Astrocyte (in vitro differentiated cells and primary cell): Measurements from ENCODE around the gene MLLT11. TPM values are rescaled to one million over a fixed set of nuclear protein-coding genes. Genes with fewer than 3 reads are reported as not detected.

Source experiments
- DNase-seq: peaks from one replicate; pipeline ENCODE4 v3.0.0-alpha.2; 2010; ENCODE audit warnings: low read depth
- FAIRE-seq: peaks from 2 replicates; lab custom pipeline; 2011; peaks lifted over from hg19 to GRCh38; lab: Jason Lieb, UNC
- H2AFZ ChIP-seq: 2 replicates; pipeline ENCODE4 v1.6.0; 2012; ENCODE audit warnings: low read depth, low read length, inconsistent platforms
- H3K27ac ChIP-seq: 2 replicates; pipeline ENCODE4 v1.5.1; 2011; ENCODE audit warnings: low read depth, low read length, inconsistent platforms
- H3K27me3 ChIP-seq: 2 replicates; pipeline ENCODE4 v1.6.0; 2011; ENCODE audit warnings: low read length, inconsistent platforms; ENCODE audit not compliant: insufficient read depth
- H3K36me3 ChIP-seq: 2 replicates; pipeline ENCODE4 v1.5.1; 2011; ENCODE audit warnings: low read length, inconsistent platforms; ENCODE audit not compliant: insufficient read depth
- H3K4me1 ChIP-seq: 2 replicates; pipeline ENCODE4 v1.5.1; 2011; ENCODE audit warnings: low read length, inconsistent platforms; ENCODE audit not compliant: insufficient read depth
- H3K4me2 ChIP-seq: 2 replicates; pipeline ENCODE4 v1.6.0; 2012; ENCODE audit warnings: low read length, inconsistent platforms
- H3K4me3 ChIP-seq: 2 replicates; pipeline ENCODE4 v1.5.1; 2011; ENCODE audit warnings: low read depth, mild to moderate bottlenecking, low read length, inconsistent platforms; ENCODE audit not compliant: insufficient read depth
- H3K79me2 ChIP-seq: 2 replicates; pipeline ENCODE4 v1.6.0; 2012; ENCODE audit warnings: mild to moderate bottlenecking, low read length, inconsistent platforms; ENCODE audit not compliant: insufficient read depth
- H3K9ac ChIP-seq: 2 replicates; pipeline ENCODE4 v1.6.0; 2012; ENCODE audit warnings: mild to moderate bottlenecking, low read length, inconsistent platforms
- H3K9me3 ChIP-seq: 2 replicates; pipeline ENCODE4 v1.5.1; 2012; ENCODE audit warnings: low read depth, mild to moderate bottlenecking, low read length, inconsistent platforms; ENCODE audit not compliant: insufficient read depth
- H4K20me1 ChIP-seq: 2 replicates; pipeline ENCODE4 v1.6.0; 2012; ENCODE audit warnings: low read length, inconsistent platforms; ENCODE audit not compliant: insufficient read depth
- H3K27ac Mint-ChIP-seq: one replicate; pipeline ENCODE4 v1.8.0; 2021; ENCODE audit warnings: mild to moderate bottlenecking, mixed read lengths; ENCODE audit not compliant: unreplicated experiment
- H3K27me3 Mint-ChIP-seq: one replicate; pipeline ENCODE4 v1.8.0; 2021; ENCODE audit warnings: low read depth, mixed read lengths; ENCODE audit not compliant: unreplicated experiment
- H3K36me3 Mint-ChIP-seq: one replicate; pipeline ENCODE4 v1.8.0; 2021; ENCODE audit warnings: low read depth, mixed read lengths; ENCODE audit not compliant: unreplicated experiment
- H3K4me1 Mint-ChIP-seq: one replicate; pipeline ENCODE4 v1.8.0; 2021; ENCODE audit warnings: low read depth, mixed read lengths; ENCODE audit not compliant: unreplicated experiment
- H3K4me3 Mint-ChIP-seq: one replicate; pipeline ENCODE4 v1.8.0; 2021; ENCODE audit warnings: mild to moderate bottlenecking, moderate library complexity, mixed read lengths; ENCODE audit not compliant: unreplicated experiment
- H3K9me3 Mint-ChIP-seq: one replicate; pipeline ENCODE4 v1.8.0; 2021; ENCODE audit warnings: mild to moderate bottlenecking, mixed read lengths; ENCODE audit not compliant: unreplicated experiment
- CTCF ChIP-seq: IDR thresholded peaks from 2 replicates; pipeline ENCODE4 v1.5.1; 2011; ENCODE audit warnings: low read depth, mild to moderate bottlenecking, inconsistent platforms, low read length, moderate library complexity; ENCODE audit not compliant: insufficient read depth
- EZH2 ChIP-seq: IDR thresholded peaks from 2 replicates; pipeline ENCODE4 v1.6.1; 2012; ENCODE audit warnings: mild to moderate bottlenecking, low read length, inconsistent platforms; ENCODE audit not compliant: insufficient read depth
- total RNA-seq: library from RNA; stranded (reverse); gene quantifications from 2 replicates; pipeline ENCODE4 v1.2.1, GENCODE V29; 2021

MLLT11 gene
- total RNA-seq, 1 donor from 2014 or later = 77.4 TPM

- no peaks in the 10 kb centered on the region for H3K9me3 Mint-ChIP-seq
- no peak overlapping the region for H3K27ac Mint-ChIP-seq
- TF ChIP-seq EZH2 (no peak), CTCF (no peak)
- Histone ChIP-seq H3K9me3 (no peaks in the 10 kb centered on the region), H3K4me3 (no peak overlapping the region), H3K4me1 (no peaks in the 10 kb centered on the region), H3K27ac (no peak overlapping the region), H2AFZ (no peak overlapping the region), H3K79me2 (no peaks in the 10 kb centered on the region), H3K27me3 (no peaks in the 10 kb centered on the region), H4K20me1 (no peaks in the 10 kb centered on the region), H3K9ac (no peak overlapping the region), H3K4me2 (no peak overlapping the region), H3K36me3 (no peaks in the 10 kb centered on the region)
- H3K4me1 Mint-ChIP-seq = no peaks in the 10 kb centered on the region
- DNase-seq (no peak), FAIRE-seq (no peak)
- no peaks in the 10 kb centered on the region for H3K36me3 Mint-ChIP-seq
- H3K4me3 Mint-ChIP-seq = no peak overlapping the region
- no peaks in the 10 kb centered on the region for H3K27me3 Mint-ChIP-seq
These were observed 37.9 kb downstream of the MLLT11 start for GRCh38 chr1:151098126-151098525.

- Histone ChIP-seq H3K9ac (no peak overlapping the region), H3K4me1 (peaks cover 4% of the 10 kb centered on the region), H3K36me3 (no peaks in the 10 kb centered on the region), H3K4me3 (no peak overlapping the region), H3K27me3 (no peaks in the 10 kb centered on the region), H3K9me3 (no peaks in the 10 kb centered on the region), H3K4me2 (no peak overlapping the region), H3K27ac (no peak overlapping the region), H4K20me1 (no peaks in the 10 kb centered on the region), H2AFZ (no peak overlapping the region), H3K79me2 (no peaks in the 10 kb centered on the region)
- no peaks in the 10 kb centered on the region for H3K9me3 Mint-ChIP-seq
- peaks cover 2% of the 10 kb centered on the region for H3K36me3 Mint-ChIP-seq
- FAIRE-seq (no peak), DNase-seq (no peak)
- peaks cover 5% of the 10 kb centered on the region for H3K4me1 Mint-ChIP-seq
- H3K4me3 Mint-ChIP-seq = no peak overlapping the region
- H3K27ac Mint-ChIP-seq = no peak overlapping the region
- no peaks in the 10 kb centered on the region for H3K27me3 Mint-ChIP-seq
- TF ChIP-seq EZH2 (no peak), CTCF (no peak)
These were observed 44.4 kb downstream of the MLLT11 start for GRCh38 chr1:151104630-151105029.

GRCh38 chr1:151106894-151107293 lies 46.7 kb downstream of the MLLT11 start:
- peak overlapping the region; percentile 16 for H3K4me2 ChIP-seq
- H3K27ac ChIP-seq = no peak overlapping the region
- H3K4me3 ChIP-seq = no peak overlapping the region
- no peaks in the 10 kb centered on the region for H4K20me1 ChIP-seq
- H3K4me3 Mint-ChIP-seq = no peak overlapping the region
- no peak for TF ChIP-seq CTCF
- no peak for TF ChIP-seq EZH2
- no peak overlapping the region for H2AFZ ChIP-seq
- no peaks in the 10 kb centered on the region for H3K9me3 Mint-ChIP-seq
- no peaks in the 10 kb centered on the region for H3K79me2 ChIP-seq
- no peaks in the 10 kb centered on the region for H3K9me3 ChIP-seq
- peaks cover 5% of the 10 kb centered on the region for H3K4me1 Mint-ChIP-seq
- no peaks in the 10 kb centered on the region for H3K36me3 ChIP-seq
- FAIRE-seq = no peak
- H3K9ac ChIP-seq = no peak overlapping the region
- peak; percentile 32 for DNase-seq
- H3K36me3 Mint-ChIP-seq = peaks cover 2% of the 10 kb centered on the region
- no peaks in the 10 kb centered on the region for H3K27me3 Mint-ChIP-seq
- peaks cover 4% of the 10 kb centered on the region for H3K4me1 ChIP-seq
- no peak overlapping the region for H3K27ac Mint-ChIP-seq
- no peaks in the 10 kb centered on the region for H3K27me3 ChIP-seq
